ENCODE data around the gene PLA2G4A. TPM values are rescaled to one million over a fixed set of nuclear protein-coding genes. Genes with fewer than 3 reads are reported as not detected.

PLA2G4A gene
- total and polyA plus RNA-seq, 2 experiments from 2014 or later, result 1.6 to 2.9 TPM

- no peak overlapping the region for H3K27ac ChIP-seq
- H3K79me2 ChIP-seq (ENCODE audit: insufficient read depth), result no peaks in the 10 kb centered on the region
- no peak for DNase-seq
- no peaks in the 10 kb centered on the region for H3K9me2 ChIP-seq (ENCODE audit: insufficient read depth)
- no peaks in the 10 kb centered on the region for H3K36me3 ChIP-seq (ENCODE audit: low read depth)
- no peak overlapping the region for H3K4me2 ChIP-seq (ENCODE audit: unreplicated experiment)
- no peak overlapping the region for H2AFZ ChIP-seq
- no peak overlapping the region for H3K9ac ChIP-seq
- in situ Hi-C loops (cut with MboI), result no loop called here
- no peaks in the 10 kb centered on the region for H3K4me1 ChIP-seq (ENCODE audit: insufficient read depth)
- 35 to 44% methylated on average over 3 of the region's 3 CpGs for WGBS, 2 experiments (ENCODE audit: low coverage in 1 of 2, low lambda C conversion rate in 2 of 2, missing lambda C conversion rate in 2 of 2)
- TF ChIP-seq EZH2 (IDR thresholded peaks at IDR 0.05; ENCODE audit: insufficient read depth, poor library complexity, severe bottlenecking), result no peak
- TF ChIP-seq EZH2phosphoT487 (IDR thresholded peaks at IDR 0.05; ENCODE audit: insufficient read depth, low read depth), result no peak
- no peaks in the 10 kb centered on the region for H3F3A ChIP-seq (ENCODE audit: insufficient read depth)
- H3K4me3 ChIP-seq, result no peak overlapping the region
- H4K20me1 ChIP-seq (ENCODE audit: insufficient read depth), result no peaks in the 10 kb centered on the region
- H3K27me3 ChIP-seq (replicated peaks; ENCODE audit: insufficient read depth), result no peaks in the 10 kb centered on the region
- no peaks in the 10 kb centered on the region for H3K9me3 ChIP-seq (ENCODE audit: low read depth)
Measured at GRCh38 chr1:186993996-186994395, 165.2 kb downstream of the PLA2G4A start.

DNA sequence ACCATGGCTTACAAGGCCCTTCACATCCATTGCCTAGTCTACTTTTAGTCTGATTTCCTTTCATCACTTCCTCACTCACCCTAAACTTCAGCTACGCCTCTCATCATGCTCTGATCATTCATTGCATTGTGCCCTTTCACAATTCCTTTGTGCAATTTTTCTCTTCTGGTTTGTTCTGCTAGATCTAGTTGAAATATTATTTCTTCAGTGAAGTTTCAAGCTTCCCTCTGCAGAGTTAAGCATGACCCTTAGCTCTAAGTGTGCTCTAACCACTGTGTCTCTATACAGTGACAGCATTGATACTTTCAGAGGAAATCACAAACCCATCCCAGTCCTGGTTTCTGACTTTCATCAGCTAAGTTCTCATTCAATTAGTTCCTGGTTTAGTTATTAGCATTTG lies 166.1 kb downstream of the PLA2G4A start:
- H4K20me1 ChIP-seq (ENCODE audit: insufficient read depth), result no peaks in the 10 kb centered on the region
- H3K9me3 ChIP-seq (ENCODE audit: low read depth), result no peaks in the 10 kb centered on the region
- H3K4me1 ChIP-seq (ENCODE audit: insufficient read depth), result no peaks in the 10 kb centered on the region
- H3K4me2 ChIP-seq (ENCODE audit: unreplicated experiment), result no peak overlapping the region
- no peaks in the 10 kb centered on the region for H3K36me3 ChIP-seq (ENCODE audit: low read depth)
- no peak overlapping the region for H3K27ac ChIP-seq
- DNase-seq, result no peak
- no peak overlapping the region for H2AFZ ChIP-seq
- in situ Hi-C loops (cut with MboI), result no loop called here
- TF ChIP-seq EZH2 (IDR thresholded peaks at IDR 0.05; ENCODE audit: insufficient read depth, poor library complexity, severe bottlenecking) (no peak), EZH2phosphoT487 (IDR thresholded peaks at IDR 0.05; ENCODE audit: insufficient read depth, low read depth) (no peak)
- H3K27me3 ChIP-seq (replicated peaks; ENCODE audit: insufficient read depth), result no peaks in the 10 kb centered on the region
- H3K9me2 ChIP-seq (ENCODE audit: insufficient read depth), result no peaks in the 10 kb centered on the region
- no peak overlapping the region for H3K9ac ChIP-seq
- H3F3A ChIP-seq (ENCODE audit: insufficient read depth), result no peaks in the 10 kb centered on the region
- H3K79me2 ChIP-seq (ENCODE audit: insufficient read depth), result no peaks in the 10 kb centered on the region
- H3K4me3 ChIP-seq, result no peak overlapping the region
- WGBS, 2 experiments (ENCODE audit: low coverage in 1 of 2, low lambda C conversion rate in 2 of 2, missing lambda C conversion rate in 2 of 2), result 97 to 100% methylated on average over 1 of the region's 1 CpG

DNA sequence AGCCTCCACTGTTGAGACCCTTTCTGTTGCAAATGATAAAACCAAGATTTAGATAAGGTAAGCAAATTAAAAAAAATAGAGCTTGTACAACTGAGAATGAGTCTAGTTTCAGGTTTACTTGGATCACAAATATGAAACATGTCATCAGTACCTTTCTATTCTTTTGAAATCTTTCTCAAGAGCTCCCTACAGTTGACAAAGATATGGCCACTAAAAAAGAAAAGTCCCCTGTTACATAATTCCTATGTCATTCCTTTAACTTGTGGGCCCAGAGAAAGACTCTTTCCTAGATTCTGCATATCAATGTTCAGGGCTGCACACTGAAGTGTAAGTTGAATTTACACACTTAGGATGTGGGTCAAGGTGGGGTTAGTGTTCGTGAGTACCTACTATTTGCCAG lies 168.1 kb downstream of the PLA2G4A start:
- Histone ChIP-seq H4K20me1 (ENCODE audit: insufficient read depth) (no peaks in the 10 kb centered on the region), H3K9me2 (ENCODE audit: insufficient read depth) (no peaks in the 10 kb centered on the region), H3K9me3 (ENCODE audit: low read depth) (no peaks in the 10 kb centered on the region), H2AFZ (no peak overlapping the region), H3K4me3 (no peak overlapping the region), H3K27me3 (replicated peaks; ENCODE audit: insufficient read depth) (no peaks in the 10 kb centered on the region), H3K27ac (no peak overlapping the region), H3K36me3 (ENCODE audit: low read depth) (no peaks in the 10 kb centered on the region), H3K9ac (no peak overlapping the region), H3K4me2 (ENCODE audit: unreplicated experiment) (no peak overlapping the region), H3K79me2 (ENCODE audit: insufficient read depth) (no peaks in the 10 kb centered on the region), H3K4me1 (ENCODE audit: insufficient read depth) (peaks cover 13% of the 10 kb centered on the region), H3F3A (ENCODE audit: insufficient read depth) (peaks cover 13% of the 10 kb centered on the region)
- TF ChIP-seq EZH2phosphoT487 (IDR thresholded peaks at IDR 0.05; ENCODE audit: insufficient read depth, low read depth) (no peak), EZH2 (IDR thresholded peaks at IDR 0.05; ENCODE audit: insufficient read depth, poor library complexity, severe bottlenecking) (no peak)
- in situ Hi-C loops (cut with MboI), result no loop called here
- DNase-seq, result no peak
- WGBS, 2 experiments (ENCODE audit: low coverage in 1 of 2, low lambda C conversion rate in 2 of 2, missing lambda C conversion rate in 2 of 2), result 85 to 87% methylated on average over 1 of the region's 1 CpG

GRCh38 chr1:186997877-186998276 lies 169.1 kb downstream of the PLA2G4A start:
- Histone ChIP-seq H2AFZ (no peak overlapping the region), H4K20me1 (ENCODE audit: insufficient read depth) (no peaks in the 10 kb centered on the region), H3K79me2 (ENCODE audit: insufficient read depth) (no peaks in the 10 kb centered on the region), H3K4me2 (ENCODE audit: unreplicated experiment) (no peak overlapping the region), H3K9me2 (ENCODE audit: insufficient read depth) (no peaks in the 10 kb centered on the region), H3K4me1 (ENCODE audit: insufficient read depth) (peaks cover 17% of the 10 kb centered on the region), H3K9ac (no peak overlapping the region), H3K4me3 (no peak overlapping the region), H3K36me3 (ENCODE audit: low read depth) (no peaks in the 10 kb centered on the region), H3K27ac (no peak overlapping the region), H3K27me3 (replicated peaks; ENCODE audit: insufficient read depth) (no peaks in the 10 kb centered on the region), H3K9me3 (ENCODE audit: low read depth) (no peaks in the 10 kb centered on the region), H3F3A (ENCODE audit: insufficient read depth) (peaks cover 20% of the 10 kb centered on the region)
- DNase-seq, result no peak
- 27 to 37% methylated on average over 1 of the region's 1 CpG for WGBS, 2 experiments (ENCODE audit: low coverage in 1 of 2, low lambda C conversion rate in 2 of 2, missing lambda C conversion rate in 2 of 2)
- TF ChIP-seq EZH2phosphoT487 (IDR thresholded peaks at IDR 0.05; ENCODE audit: insufficient read depth, low read depth), result no peak
- TF ChIP-seq EZH2 (IDR thresholded peaks at IDR 0.05; ENCODE audit: insufficient read depth, poor library complexity, severe bottlenecking), result no peak
- in situ Hi-C loops (cut with MboI), result no loop called here

- DNase-seq, result no peak
Measured at GRCh38 chr1:186999506-186999905, 170.8 kb downstream of the PLA2G4A start.

More at GRCh38 chr1:186999506-186999905, 170.8 kb downstream of the PLA2G4A start:
- in situ Hi-C loops (cut with MboI), result no loop called here
- Histone ChIP-seq H3K4me2 (ENCODE audit: unreplicated experiment) (no peak overlapping the region), H3K27ac (no peak overlapping the region), H2AFZ (no peak overlapping the region), H3K79me2 (ENCODE audit: insufficient read depth) (no peaks in the 10 kb centered on the region), H3K9ac (no peak overlapping the region), H3K9me3 (ENCODE audit: low read depth) (no peaks in the 10 kb centered on the region), H3F3A (ENCODE audit: insufficient read depth) (peaks cover 20% of the 10 kb centered on the region), H3K9me2 (ENCODE audit: insufficient read depth) (no peaks in the 10 kb centered on the region), H3K4me1 (ENCODE audit: insufficient read depth) (peaks cover 17% of the 10 kb centered on the region), H4K20me1 (ENCODE audit: insufficient read depth) (no peaks in the 10 kb centered on the region), H3K36me3 (ENCODE audit: low read depth) (no peaks in the 10 kb centered on the region), H3K4me3 (no peak overlapping the region), H3K27me3 (replicated peaks; ENCODE audit: insufficient read depth) (no peaks in the 10 kb centered on the region)
- TF ChIP-seq EZH2phosphoT487 (IDR thresholded peaks at IDR 0.05; ENCODE audit: insufficient read depth, low read depth) (no peak), EZH2 (IDR thresholded peaks at IDR 0.05; ENCODE audit: insufficient read depth, poor library complexity, severe bottlenecking) (no peak)
- 96 to 99% methylated on average over 6 of the region's 6 CpGs for WGBS, 2 experiments (ENCODE audit: low coverage in 1 of 2, low lambda C conversion rate in 2 of 2, missing lambda C conversion rate in 2 of 2)
